ENCODE data around the gene PDZD2. TPM values are rescaled to one million over a fixed set of nuclear protein-coding genes. Genes with fewer than 3 reads are reported as not detected.
A peak's percentile ranks its signal among the peaks of the same experiment; 100 is the strongest.

The PDZD2 gene
- total and polyA plus RNA-seq, 11 donors: 28.3 to 116 (median 80.6) TPM

GRCh38 chr5:31855134-31856040 lies 216.5 kb downstream of the PDZD2 start:
- peak overlapping the region; percentile 71 to 93 (median 81) for H3K27ac ChIP-seq
- H3K36me3 ChIP-seq: peaks cover 0 to 26% (median 0%) of the 10 kb centered on the region in 9 donors
- peaks cover 0 to 47% (median 24%) of the 10 kb centered on the region in 12 donors for H3K4me1 ChIP-seq
- intact Hi-C loops (cut with DNase I): loop anchor here in 2 of 10 donors (10.0 kb wide), 2 partner anchors 169 to 219 kb away; no protein-coding TSS in a partner anchor
- H3K4me3 ChIP-seq: peak overlapping the region; percentile 42 to 72 (median 66)
- DNase-seq (peak in 4 of 5 donors; percentile 33 to 70 (median 38)), ATAC-seq (peak in 3 of 4 donors; percentile 18 to 49 (median 42))
- peaks cover 0 to 20% (median 9%) of the 10 kb centered on the region in 12 donors for H3K9me3 ChIP-seq
- TF ChIP-seq POLR2A (IDR thresholded peaks at IDR 0.05): no peak
- TF ChIP-seq CTCF (IDR thresholded peaks at IDR 0.05): peak in 7 of 12 donors; percentile 13 to 42 (median 31)
- 23 to 41% (median 28%) methylated on average over 26 to 31 of the region's 31 CpGs for WGBS, 4 donors
- H3K27me3 ChIP-seq: peaks cover 0 to 17% (median 0%) of the 10 kb centered on the region in 9 donors

GRCh38 chr5:31859096-31859495 lies 220.2 kb downstream of the PDZD2 start:
- intact Hi-C loops (cut with DNase I): loop anchor here in 2 of 10 donors (10.0 kb wide), 2 partner anchors 166 to 216 kb away; no protein-coding TSS in a partner anchor
- Histone ChIP-seq H3K36me3 (peaks cover 0 to 28% (median 0%) of the 10 kb centered on the region in 9 donors), H3K4me1 (peaks cover 0 to 41% (median 18%) of the 10 kb centered on the region in 12 donors), H3K27ac (no peak overlapping the region), H3K9me3 (peaks cover 0 to 20% (median 9%) of the 10 kb centered on the region in 12 donors), H3K27me3 (peaks cover 0 to 13% (median 0%) of the 10 kb centered on the region in 9 donors), H3K4me3 (no peak overlapping the region)
- ATAC-seq (no peak), DNase-seq (no peak)
- TF ChIP-seq POLR2A (IDR thresholded peaks at IDR 0.05): no peak
- no peak for TF ChIP-seq CTCF (IDR thresholded peaks at IDR 0.05)

GRCh38 chr5:31860278-31860677 lies 221.3 kb downstream of the PDZD2 start:
- intact Hi-C loops (cut with DNase I): no loop called here
- DNase-seq: no peak
- H3K36me3 ChIP-seq: peaks cover 0 to 28% (median 0%) of the 10 kb centered on the region in 9 donors
- H3K27ac ChIP-seq: no peak overlapping the region
- WGBS, 4 donors: 95 to 99% (median 98%) methylated on average over 4 of the region's 4 CpGs
- H3K9me3 ChIP-seq: peaks cover 0 to 20% (median 9%) of the 10 kb centered on the region in 12 donors
- ATAC-seq: no peak
- TF ChIP-seq CTCF (IDR thresholded peaks at IDR 0.05): no peak
- TF ChIP-seq POLR2A (IDR thresholded peaks at IDR 0.05): no peak
- peaks cover 0 to 36% (median 10%) of the 10 kb centered on the region in 12 donors for H3K4me1 ChIP-seq
- no peak overlapping the region for H3K4me3 ChIP-seq
- peaks cover 0 to 2% (median 0%) of the 10 kb centered on the region in 9 donors for H3K27me3 ChIP-seq

All from heart left ventricle (tissue), 16 donors.